DMS153 treated with DMSO at 0.1 percent for 48 hours (cell line): ENCODE data around the gene ADSS1.
A peak's percentile ranks its signal among the peaks of the same experiment; 100 is the strongest.
"Not testable (repeated sequence)": the region's sequence is repeated elsewhere in the genome, so short reads cannot be mapped to it uniquely, and the experiment has no call there.

Experiments
- DNase-seq: peaks from one replicate; lab custom pipeline; 2025; ENCODE audit not compliant: unreplicated experiment; lab: John Stamatoyannopoulos, UW

The ADSS1 gene

GRCh38 chr14:104746071-104746545 lies 22.1 kb downstream of the ADSS1 start:
- DNase-seq, result no peak

- peak; percentile 31 for DNase-seq
These were observed 23.0 kb downstream of the ADSS1 start for GRCh38 chr14:104746934-104747481.

GRCh38 chr14:104747876-104748275 lies 23.8 kb downstream of the ADSS1 start:
- no peak for DNase-seq

- no peak for DNase-seq
These were observed 25.2 kb downstream of the ADSS1 start for GRCh38 chr14:104749111-104749649.

- no peak for DNase-seq
These were observed 26.2 kb downstream of the ADSS1 start for GRCh38 chr14:104750056-104750752.

- DNase-seq, result not testable (repeated sequence)
These were observed 26.7 kb downstream of the ADSS1 start for GRCh38 chr14:104750753-104751057.

GRCh38 chr14:104751539-104752422 lies 27.8 kb downstream of the ADSS1 start:
- no peak for DNase-seq

GRCh38 chr14:104752423-104752734 lies 28.4 kb downstream of the ADSS1 start:
- DNase-seq, result no peak

GRCh38 chr14:104752735-104753527 lies 28.9 kb downstream of the ADSS1 start, which contains the start of gene SIVA1:
SIVA1 (plus strand) TSS chr14:104753147; CDS start chr14:104753202, 55 bp downstream.
- DNase-seq, result peak; percentile 80

- no peak for DNase-seq
These were observed 29.6 kb downstream of the ADSS1 start for GRCh38 chr14:104753528-104754212.

- DNase-seq, result no peak
These were observed 30.3 kb downstream of the ADSS1 start for GRCh38 chr14:104754213-104754851.

GRCh38 chr14:104755621-104756020 lies 31.6 kb downstream of the ADSS1 start:
- DNase-seq, result no peak

GRCh38 chr14:104756477-104757237 lies 32.6 kb downstream of the ADSS1 start:
- no peak for DNase-seq

GRCh38 chr14:104757238-104757585 lies 33.2 kb downstream of the ADSS1 start:
- DNase-seq, result no peak

- DNase-seq, result no peak
These were observed 33.8 kb downstream of the ADSS1 start for GRCh38 chr14:104757681-104758392.

GRCh38 chr14:104758981-104759969 lies 35.2 kb downstream of the ADSS1 start:
- no peak for DNase-seq

- DNase-seq, result no peak
These were observed 41.5 kb downstream of the ADSS1 start for GRCh38 chr14:104765517-104765916.
